NOMO-1 treated with DMSO at 0.1 percent for 48 hours (cell line): ENCODE results near the gene ITGA5.
A peak's percentile ranks its signal among the peaks of the same experiment; 100 is the strongest.

Experiments used
- DNase-seq: peaks from one replicate; lab custom pipeline; 2025; ENCODE audit not compliant: unreplicated experiment; lab: John Stamatoyannopoulos, UW

The ITGA5 gene

DNA sequence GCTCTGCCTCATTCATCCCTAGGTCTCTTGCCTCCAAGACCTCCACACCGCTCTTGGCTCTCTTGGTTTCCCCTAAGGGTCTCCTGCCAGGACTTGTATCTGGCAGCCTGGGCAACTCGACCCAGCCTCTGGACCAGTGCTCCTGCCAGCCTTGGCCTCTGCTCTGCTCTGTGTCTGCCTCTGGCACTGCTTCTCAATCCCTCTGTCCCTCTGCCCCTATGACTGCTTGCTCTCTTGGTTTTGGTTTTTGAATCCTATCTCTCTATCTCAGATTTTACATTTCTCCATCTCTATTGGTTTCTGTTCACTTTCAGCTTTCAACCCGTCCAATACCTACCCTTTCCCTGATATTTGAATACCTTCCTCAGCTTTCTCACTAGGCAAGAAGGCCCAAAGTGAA is 6.3 kb downstream of the ITGA5 start:
- no peak for DNase-seq

DNA sequence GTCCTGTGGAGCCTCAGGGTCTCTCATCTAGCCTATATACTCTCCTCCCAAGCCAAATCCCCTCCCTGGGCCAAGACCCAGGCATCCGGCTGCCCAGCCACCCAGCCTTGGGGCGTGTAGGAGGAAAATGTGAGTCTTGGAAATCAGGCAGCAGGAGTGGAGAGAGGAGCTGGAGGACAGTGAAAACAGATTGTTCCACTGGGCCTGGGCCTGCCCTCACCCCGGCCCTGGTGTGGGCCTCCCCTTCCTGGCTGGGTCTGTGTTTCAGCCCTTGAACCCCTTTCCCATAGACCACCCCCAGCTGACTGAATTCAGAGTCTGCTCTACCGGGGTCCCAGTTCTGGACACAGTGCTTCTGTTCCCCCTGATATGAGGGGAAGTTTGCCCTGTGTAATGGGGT is 6.7 kb downstream of the ITGA5 start:
- no peak for DNase-seq

DNA sequence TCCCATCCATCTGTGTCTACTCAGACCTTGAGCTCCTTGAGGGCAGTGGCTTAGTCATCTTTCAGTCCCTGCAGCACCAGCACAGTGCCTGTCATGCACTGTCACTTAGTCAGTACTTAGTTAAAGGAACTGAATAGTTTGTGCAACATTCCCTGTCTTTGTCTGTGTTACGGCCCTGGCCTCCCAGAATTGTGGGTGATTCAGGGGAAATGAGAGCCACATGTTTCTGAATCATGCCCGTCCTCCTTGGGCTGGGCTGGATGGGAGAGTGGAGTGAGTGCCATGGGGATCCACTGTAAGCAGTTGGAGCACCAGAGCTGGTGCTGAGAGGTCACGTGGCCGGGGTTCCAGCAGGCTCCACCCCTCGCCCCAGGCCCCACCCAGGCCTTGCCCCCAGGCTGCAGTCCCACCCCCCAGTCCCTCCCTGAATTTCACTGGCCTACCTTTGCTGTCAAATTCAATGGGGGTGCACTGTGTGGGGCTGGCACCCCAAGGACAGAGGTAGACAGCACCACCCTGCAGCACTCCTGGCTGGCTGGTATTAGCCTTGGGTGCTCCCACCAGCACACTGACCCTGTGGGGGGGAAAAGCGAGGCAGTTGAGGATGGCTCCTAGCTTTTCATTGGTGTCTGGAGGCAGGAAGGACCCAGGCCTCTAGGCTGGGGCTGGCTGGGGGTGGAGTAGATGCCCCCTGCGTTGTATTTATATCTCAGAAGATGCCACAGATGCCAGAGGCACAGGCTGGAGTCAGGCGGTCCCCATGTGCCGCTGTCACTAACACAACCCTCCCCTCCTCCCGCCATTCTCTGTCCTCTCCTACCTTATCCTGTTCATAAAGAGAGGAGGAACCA is 7.5 kb downstream of the ITGA5 start:
- peak; percentile 65 for DNase-seq

DNA sequence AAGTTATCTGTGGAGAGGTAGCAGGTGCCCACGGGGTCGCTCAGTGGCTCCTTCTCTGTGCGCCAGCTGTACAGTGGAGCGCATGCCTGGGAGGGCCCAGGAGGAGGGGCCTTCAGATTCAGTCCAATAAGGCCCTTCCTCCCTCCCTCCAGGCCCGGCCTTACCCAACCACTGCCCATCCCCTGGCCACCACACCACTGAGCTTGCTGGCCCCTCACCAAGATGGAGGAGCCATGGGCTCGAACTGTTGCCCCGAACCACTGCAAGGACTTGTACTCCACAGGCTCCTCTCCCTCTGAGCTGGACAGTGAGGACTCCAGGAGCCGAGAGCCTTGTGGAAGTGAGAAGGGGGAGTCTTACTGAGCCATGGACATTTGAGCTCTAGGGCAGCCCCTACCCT is 9.8 kb downstream of the ITGA5 start:
- DNase-seq = no peak

DNA sequence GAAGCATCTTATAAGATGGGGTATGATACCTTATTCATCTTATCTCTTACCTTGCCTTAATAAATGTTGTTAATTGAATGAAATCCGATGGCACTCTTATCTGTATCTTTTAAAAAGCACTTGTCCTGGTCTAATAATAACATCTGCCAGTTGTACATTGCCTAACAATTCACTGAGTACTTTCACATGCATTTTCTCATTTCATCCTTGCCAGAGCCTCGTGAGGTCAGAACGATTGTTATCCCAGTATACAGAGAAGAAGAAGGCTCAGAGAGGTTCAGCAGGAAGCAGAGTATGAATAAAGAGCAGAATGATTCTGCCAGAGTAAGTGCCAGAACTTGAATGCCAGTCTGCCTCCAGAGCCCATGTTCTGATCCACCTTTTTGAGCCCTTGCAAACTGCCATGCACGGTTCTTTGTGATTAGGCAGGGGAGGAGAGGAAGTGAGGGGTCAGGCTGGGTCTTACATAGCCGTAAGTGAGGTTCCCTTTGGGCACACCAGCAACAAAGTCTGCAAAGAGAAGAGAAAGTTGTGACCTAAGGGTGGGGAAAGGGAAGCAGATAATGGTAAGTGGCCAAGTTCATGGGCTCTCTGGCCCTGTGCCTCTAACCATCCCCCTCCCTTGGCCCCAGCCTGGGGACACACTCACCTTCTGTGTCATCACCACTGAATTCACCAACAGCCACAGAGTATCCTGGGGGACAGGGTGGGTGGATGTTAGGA is 11.7 kb downstream of the ITGA5 start:
- peak; percentile 88 for DNase-seq

DNA sequence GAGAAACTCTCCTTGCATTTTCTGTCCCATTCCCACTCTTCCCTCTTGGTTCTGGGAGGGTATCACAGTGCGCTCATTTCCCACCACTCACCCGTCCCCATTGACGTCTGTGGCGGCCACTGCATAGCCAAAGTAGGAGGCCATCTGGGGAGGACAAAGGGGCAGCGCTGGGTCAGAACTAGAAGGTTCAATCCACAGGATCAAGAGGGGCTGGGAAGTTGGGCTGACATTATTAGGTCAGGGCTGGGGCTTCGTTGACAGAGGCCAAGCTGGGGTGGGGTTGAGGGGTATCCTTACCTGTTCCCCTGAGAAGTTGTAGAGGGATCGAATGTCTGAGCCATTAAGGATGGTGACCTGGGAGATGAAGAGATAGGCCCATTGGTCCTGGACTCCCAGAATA is 13.5 kb downstream of the ITGA5 start:
- DNase-seq = no peak

DNA sequence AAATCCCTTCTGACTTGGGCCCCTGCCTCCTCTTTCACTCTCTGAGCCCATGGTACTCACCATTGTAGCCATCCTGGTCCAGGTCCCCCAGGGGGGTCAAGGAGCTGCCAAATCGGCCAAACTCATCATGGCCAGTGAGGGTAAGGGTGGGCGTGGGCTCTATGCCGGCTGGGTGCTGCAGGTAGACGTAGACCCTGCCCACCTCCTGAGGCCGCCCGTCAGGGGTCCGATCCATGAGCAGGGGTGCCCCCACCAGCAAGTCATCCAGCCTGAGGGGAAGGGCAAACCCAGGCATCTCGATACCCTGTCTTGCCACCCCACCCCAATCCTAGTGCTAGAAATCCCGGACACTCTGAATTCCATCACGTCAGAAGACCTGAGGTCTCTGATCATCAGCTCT is 14.0 kb downstream of the ITGA5 start:
- no peak for DNase-seq

DNA sequence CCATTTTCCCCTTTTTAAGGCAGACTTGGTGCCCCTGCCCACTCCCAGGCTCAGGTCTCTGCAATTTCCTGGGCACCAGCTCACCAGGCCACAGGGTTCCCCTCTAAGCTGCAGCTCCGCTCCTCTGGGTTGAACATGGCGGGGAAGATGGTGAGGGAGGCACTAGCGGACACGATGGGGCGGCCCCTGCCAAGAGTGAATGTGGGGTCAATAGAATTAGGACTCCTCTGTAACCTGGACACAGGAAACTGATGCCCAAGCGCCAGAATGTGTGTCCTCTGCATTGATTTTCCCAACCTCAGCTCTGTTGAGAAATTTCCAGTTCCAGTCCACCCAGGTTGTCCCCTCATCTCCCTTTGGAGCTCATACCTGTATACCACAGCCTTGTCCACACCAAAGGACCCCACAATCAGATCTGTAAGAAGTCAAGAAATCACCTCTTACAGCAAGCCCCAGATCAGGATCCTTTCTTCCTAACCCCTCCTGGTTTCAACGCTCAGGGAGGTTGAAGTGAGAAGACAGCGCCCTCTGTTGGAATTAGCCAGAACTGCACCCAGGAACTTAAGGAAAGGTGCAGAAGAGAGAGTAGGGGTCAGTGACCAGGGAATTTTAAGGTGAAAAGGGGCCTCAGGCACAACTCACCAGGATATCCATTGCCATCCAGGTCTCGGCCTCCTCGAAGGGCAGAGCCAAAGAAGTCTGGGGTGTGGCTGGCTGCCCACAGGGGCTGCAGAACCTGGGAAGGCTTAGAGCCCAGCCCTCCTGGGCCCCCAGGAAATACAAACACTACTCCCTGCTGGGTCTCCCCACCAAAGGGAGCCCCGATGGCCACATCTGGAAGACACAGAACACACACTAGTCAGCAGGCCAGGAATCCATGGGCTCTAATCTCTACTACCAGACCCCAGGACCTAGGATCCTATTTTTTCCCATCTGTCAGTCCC is 14.7 kb downstream of the ITGA5 start:
- DNase-seq = peak; percentile 47

DNA sequence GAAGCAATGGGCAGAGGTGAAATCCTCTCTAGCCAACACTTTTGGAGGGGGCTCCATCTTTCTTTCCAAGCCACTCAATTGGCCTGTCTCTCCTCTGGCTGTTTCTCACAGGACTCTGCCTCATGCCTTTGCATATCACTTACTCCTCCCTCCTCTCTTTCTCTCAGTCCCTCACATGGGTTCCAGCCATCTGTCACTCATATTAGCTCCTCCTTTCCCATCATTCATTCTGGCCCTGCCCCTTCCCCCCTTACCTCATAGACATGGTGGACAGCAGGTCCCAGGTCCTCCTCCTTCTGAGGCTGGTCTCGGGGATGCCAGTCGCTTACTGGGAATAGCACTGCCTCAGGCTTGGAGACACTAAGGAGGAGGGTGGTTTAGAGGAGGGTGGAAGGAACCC is 17.9 kb downstream of the ITGA5 start:
- no peak for DNase-seq

DNA sequence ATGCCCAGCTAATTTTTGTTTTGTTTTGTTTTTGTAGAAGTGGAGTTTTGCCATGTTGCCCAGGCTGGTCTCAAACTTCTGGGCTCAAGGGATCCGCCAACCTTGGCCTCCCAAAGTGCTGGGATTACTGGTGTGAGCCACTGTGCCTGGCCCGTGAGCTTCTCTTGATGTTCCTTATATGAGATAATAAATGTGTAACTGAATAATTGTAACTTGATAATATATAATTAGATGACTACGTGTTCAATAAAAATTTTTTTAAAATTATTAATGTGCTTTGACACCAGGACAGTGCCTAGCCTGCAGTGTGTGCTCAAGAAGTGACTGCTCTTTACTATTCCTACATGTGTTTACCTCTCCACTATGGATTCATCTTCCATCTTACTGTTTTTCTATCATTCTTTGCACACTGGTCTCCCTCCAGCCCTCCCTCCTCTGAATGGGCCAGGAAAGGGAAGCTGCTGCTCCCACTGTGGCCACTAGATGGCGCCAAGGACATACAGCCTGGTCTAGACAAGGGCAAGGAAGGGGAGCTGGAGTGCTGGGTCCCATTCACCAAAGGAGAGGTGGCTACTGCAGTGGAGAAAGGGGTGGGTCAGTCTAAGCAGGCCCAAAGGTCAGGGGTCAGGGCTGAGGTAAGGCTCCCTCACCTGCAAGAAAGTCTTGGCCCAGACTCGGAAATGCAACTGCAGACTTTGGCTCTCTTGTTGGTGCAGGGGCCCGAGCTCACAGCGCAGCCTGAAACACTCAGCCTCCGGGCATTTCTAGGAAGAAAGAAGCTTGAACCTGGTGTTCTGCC is 19.9 kb downstream of the ITGA5 start:
- DNase-seq = peak; percentile 68

DNA sequence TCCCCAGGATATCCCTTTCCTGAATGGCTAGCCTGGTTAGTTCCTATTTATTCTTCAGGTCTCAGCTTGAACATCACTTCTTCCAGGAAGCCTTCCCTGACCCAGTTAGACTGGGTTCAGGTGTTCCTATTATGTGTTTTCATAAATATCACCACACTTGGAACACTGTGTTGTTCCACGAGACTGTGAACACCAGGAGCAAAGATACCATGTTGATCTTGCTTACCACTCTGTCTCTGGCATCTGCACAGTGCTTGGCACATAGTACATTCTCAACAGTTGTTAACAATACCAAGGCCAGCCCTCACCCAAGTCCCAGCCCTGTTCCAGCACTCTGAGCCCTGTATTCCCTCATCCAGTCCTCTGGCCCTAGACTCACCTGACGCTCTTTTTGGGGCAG is 20.8 kb downstream of the ITGA5 start:
- no peak for DNase-seq

DNA sequence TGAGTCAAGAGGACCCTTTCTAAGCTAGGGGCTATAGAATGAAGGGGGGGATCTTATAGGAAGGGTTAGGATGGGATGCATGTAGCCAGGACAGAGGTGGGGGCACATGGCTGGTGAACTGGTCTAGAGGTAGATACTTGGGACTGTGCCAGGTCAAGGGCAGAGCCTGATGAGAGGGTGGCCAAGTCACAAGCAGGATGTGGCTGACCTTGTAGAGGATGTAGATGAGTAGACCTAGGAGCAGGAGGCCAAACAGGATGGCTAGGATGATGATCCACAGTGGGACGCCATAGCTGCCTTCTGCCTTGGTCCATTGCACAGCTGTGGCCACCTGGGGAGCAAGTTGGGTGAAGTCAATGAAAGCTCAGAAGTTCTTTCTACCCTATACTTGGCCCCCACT is 21.9 kb downstream of the ITGA5 start:
- no peak for DNase-seq

DNA sequence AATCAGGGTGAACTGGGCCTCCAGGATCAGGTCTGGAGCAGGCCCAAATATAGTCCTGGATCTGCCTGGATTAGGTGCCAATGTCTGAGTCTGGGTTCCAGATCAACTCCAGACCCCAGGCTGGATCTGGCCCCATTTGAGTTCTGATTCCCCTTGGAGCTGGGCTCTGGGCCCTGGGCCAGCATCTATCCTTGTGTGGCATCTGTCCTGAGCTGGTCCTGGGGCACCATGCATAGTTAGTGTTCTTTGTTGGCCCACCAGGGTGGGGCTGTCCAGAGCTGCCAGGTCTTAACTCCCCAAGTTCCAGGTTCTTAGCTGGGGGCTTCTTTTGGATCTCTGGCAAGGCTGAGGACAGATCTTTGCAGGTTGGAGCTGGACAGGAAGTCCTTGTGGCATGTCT is 23.5 kb downstream of the ITGA5 start:
- DNase-seq = no peak

DNA sequence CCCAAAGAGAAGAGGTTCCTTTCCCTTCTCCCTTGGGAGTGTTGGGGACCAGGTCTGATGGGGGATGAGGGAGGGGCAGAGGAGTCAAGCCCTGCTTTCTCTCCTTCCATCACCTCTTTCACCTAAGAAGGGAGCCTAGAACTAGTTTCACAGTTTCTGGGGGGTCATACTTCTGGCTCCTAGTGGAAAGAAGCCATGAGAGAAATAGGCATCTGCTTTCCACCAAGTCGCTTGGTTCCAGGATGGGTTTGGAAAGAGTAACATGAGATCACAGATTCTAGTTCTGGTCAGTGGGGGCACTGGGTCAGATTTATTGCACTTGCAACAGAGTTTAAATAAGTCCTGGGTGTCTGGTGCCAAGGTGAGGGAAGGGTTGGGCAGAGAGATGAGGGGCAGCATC is 24.1 kb downstream of the ITGA5 start:
- DNase-seq = no peak

DNA sequence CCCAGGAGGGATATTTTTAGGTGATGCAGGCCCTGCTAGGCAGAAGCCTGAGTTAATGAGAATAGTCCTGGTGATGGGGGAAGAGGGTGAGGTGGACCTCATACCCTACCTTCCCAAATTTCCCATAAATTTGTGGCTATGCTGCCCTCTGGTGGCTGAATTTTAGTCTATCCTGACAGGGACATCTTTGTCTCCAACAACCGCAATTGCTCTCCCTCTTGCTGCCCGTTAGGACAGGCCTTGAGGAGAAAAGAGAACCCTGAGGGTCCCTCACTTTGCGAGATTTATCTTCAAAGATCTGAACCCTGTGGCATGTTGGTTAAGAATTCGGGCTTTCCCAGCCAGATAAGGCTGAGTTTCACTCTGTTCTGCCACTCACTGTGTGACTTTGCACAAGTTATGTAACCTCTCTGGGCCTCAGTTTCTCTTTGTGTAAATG is 24.8 kb downstream of the ITGA5 start:
- peak; percentile 60 for DNase-seq

DNA sequence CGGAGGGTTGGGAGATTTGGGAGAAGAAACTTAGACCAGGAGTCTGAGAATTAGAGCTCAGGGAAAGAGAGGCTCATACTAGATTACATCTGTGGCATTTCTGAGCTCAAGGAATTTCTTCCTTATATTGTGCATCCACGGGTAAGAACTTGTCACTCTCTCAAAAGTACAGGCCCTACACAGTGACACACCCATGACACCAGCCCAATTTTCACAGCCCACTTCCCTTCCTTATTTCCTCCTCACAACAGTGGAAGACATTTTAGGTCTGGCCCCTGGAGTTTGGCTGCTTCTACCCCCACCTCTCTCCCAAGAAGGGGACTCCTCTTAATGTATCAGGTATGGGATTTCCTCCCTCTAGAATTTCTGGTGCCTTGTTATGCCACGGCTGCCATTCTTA is 25.3 kb downstream of the ITGA5 start:
- peak; percentile 52 for DNase-seq

DNA sequence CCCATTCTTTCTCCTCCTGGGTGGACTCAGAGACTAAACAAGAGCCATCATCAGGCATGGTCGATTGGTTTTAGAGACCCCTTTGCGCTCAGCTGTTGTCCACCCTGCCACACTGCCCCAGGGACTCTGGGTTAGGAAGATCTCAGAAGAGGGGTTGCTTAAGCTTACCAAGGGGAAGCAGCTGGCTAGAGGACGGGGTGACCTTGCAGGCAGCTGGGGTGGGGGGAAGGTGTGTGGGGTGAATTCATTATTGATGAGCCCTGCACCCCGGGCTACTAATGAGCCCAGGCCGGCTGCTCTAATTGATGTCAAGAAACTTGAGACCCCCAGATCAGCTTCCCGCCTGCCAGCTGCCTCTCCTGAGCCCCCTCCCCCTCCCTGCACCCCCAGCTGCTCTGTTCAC is 25.9 kb downstream of the ITGA5 start:
- DNase-seq = no peak

DNA sequence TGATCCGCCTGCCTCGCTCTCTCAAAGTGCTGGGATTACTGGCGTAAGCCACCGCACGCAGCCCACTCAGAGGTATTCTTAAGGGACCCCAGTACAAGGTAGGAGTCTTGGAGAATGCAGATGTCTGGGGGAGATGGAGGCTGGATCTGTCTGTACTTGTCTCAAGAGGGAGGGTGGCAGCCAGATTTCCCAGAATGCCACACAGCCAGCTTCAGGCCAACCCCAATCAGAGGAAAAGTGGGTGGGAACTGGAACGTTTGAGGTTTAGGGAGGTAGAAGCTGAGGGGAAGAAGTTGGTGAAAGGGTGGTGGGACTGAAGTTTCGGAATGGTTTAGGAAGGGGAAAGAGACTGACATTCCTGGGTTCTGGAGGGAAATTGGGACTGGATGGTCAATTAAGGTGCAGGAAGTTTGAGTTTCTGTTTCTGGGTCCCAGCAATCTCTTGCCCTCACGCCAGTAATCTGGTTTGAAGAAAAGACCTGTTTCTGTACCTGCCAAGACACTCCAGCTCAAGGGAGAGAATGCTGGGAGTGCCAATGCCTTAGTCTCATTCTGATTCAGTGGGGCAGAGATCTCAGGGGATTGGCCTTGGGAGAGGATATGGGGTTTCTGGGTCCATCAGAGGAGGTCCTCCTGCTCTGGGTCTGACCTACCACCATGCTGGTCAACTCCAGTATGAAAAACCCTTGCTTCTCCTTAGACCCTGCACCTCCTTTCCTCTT is 26.4 kb downstream of the ITGA5 start:
- DNase-seq = no peak

DNA sequence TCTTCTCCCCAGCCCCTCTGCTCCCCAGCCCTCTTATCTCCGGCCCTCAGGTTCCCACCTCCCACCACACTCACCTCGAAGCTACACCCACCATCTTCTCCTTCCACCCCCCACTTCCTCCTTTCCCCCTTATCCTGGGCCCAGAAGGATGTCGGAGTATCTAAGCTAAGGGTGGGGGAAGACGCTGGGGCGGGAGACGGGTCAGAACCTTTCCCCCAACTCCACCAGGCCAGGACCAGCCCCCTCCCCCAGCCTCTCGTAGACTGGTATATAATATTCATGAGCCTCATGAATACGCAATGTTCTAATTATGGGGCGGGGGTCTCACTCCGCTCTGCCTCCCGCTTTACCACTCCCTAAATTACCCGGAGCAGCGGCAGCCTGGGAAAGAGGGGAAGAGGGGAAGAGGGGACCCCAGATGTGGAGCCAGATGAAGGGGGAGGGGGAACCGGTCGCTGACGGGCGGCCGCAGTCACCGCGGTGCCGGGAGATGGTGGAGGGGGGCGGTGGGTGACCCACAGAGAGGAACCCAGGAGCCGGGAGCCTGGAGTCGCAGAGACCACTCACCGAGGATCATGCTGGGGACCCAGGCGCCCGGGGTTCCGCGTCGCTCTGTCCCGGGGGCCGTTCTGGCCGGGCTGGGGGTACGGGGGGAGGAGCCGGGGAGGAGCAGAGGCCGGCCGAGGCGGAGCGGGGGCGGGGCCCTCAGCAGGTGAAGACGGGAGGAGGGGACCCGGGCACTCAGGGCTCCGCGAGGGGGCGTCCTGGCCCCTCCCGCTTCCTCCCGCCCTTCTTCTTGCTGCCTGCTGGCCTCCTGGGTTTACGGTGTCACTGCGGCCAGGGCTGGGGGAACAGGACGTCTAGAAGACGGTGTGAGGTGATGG is 28.2 kb downstream of the ITGA5 start:
- DNase-seq = peak; percentile 59
